Loucy (cell line): ENCODE data around the gene LLGL2.

Experiments
- EZH2phosphoT487 ChIP-seq: fragments of 200-600 bp; IDR thresholded peaks from 2 replicates; pipeline ENCODE4 v1.6.1; 2018; ENCODE audit warnings: antibody characterized with exemption, mild to moderate bottlenecking, moderate library complexity, borderline replicate concordance
- TF ChIP-seq, protein P1 (sequence below): fragments of 200-600 bp; sonication (generic); conservative IDR thresholded peaks from 2 replicates; pipeline ENCODE4 v1.5.1; 2014; ENCODE audit warnings: mild to moderate bottlenecking, antibody characterized with exemption, low read length

DNA sequence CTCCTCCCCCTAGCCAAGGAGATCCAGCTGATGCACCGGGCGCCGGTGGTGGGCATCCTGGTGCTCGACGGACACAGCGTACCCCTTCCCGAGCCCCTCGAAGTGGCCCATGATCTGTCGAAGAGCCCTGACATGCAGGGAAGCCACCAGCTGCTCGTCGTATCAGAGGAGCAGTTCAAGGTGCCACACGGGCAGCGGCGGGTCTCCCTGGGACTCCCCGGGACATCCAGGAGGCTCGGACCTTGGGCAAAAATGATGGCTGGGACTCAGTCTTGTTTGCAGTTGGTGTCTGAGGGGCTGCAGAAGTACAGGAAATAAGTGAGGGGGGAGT is 46.4 kb downstream of the LLGL2 start:
- TF ChIP-seq, protein P1, sequence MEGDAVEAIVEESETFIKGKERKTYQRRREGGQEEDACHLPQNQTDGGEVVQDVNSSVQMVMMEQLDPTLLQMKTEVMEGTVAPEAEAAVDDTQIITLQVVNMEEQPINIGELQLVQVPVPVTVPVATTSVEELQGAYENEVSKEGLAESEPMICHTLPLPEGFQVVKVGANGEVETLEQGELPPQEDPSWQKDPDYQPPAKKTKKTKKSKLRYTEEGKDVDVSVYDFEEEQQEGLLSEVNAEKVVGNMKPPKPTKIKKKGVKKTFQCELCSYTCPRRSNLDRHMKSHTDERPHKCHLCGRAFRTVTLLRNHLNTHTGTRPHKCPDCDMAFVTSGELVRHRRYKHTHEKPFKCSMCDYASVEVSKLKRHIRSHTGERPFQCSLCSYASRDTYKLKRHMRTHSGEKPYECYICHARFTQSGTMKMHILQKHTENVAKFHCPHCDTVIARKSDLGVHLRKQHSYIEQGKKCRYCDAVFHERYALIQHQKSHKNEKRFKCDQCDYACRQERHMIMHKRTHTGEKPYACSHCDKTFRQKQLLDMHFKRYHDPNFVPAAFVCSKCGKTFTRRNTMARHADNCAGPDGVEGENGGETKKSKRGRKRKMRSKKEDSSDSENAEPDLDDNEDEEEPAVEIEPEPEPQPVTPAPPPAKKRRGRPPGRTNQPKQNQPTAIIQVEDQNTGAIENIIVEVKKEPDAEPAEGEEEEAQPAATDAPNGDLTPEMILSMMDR = no peak
- no peak for TF ChIP-seq EZH2phosphoT487
